Brain pericyte (primary cell): ENCODE results near the gene SLC12A7.

ENCODE experiments used
- DNase-seq: peaks from one replicate; pipeline ENCODE4 v3.0.0-alpha.2; 2012; ENCODE audit warnings: low read depth, low spot score

Gene SLC12A7

GRCh38 chr5:1020452-1020961, 91.4 kb downstream of the SLC12A7 start:
- DNase-seq: no peak

- no peak for DNase-seq
Observed at GRCh38 chr5:1019001-1019905, 92.6 kb downstream of the SLC12A7 start.

- no peak for DNase-seq
Observed at GRCh38 chr5:1018596-1018995, 93.3 kb downstream of the SLC12A7 start.

- no peak for DNase-seq
Observed at GRCh38 chr5:1017691-1018455, 94.0 kb downstream of the SLC12A7 start.

- no peak for DNase-seq
Observed at GRCh38 chr5:1017056-1017455, 94.8 kb downstream of the SLC12A7 start.

- no peak for DNase-seq
Observed at GRCh38 chr5:1016476-1016875, 95.4 kb downstream of the SLC12A7 start.

GRCh38 chr5:1016036-1016435, 95.8 kb downstream of the SLC12A7 start:
- no peak for DNase-seq

GRCh38 chr5:1015507-1015906, 96.4 kb downstream of the SLC12A7 start:
- DNase-seq: no peak

GRCh38 chr5:1014781-1015221, 97.1 kb downstream of the SLC12A7 start:
- DNase-seq: no peak

GRCh38 chr5:1014346-1014745, 97.5 kb downstream of the SLC12A7 start:
- DNase-seq: no peak

GRCh38 chr5:1013948-1014301, 97.9 kb downstream of the SLC12A7 start:
- DNase-seq: no peak

GRCh38 chr5:1013238-1013947, 98.5 kb downstream of the SLC12A7 start:
- no peak for DNase-seq

- no peak for DNase-seq
Observed at GRCh38 chr5:1012900-1013237, 99.0 kb downstream of the SLC12A7 start.

- no peak for DNase-seq
Observed at GRCh38 chr5:1012313-1012841, 99.5 kb downstream of the SLC12A7 start.

- DNase-seq: no peak
Observed at GRCh38 chr5:1011741-1012312, 100.0 kb downstream of the SLC12A7 start.

- DNase-seq: no peak
Observed at GRCh38 chr5:1011226-1011631, 100.6 kb downstream of the SLC12A7 start.

- no peak for DNase-seq
Observed at GRCh38 chr5:1010641-1011046, 101.2 kb downstream of the SLC12A7 start.

GRCh38 chr5:1010181-1010510, 101.7 kb downstream of the SLC12A7 start:
- no peak for DNase-seq

GRCh38 chr5:1009359-1010180, 102.3 kb downstream of the SLC12A7 start:
- DNase-seq: no peak

GRCh38 chr5:1008451-1009358, 103.2 kb downstream of the SLC12A7 start, which contains the start of gene NKD2:
TSS of gene NKD2 (plus strand) at chr5:1008802. CDS start at chr5:1009058, 256 bp downstream.
- DNase-seq: no peak
